ENCODE results near the gene OLFM2.
"Not testable (repeated sequence)": the region's sequence is repeated elsewhere in the genome, so short reads cannot be mapped to it uniquely, and the experiment has no call there.

OLFM2 gene

GRCh38 chr19:9936326-9937000 is at the start of gene OLFM2:
TSS of gene OLFM2 (minus strand) at chr19:9936515. CDS start at chr19:9936366, 149 bp downstream.
- peak; percentile 77 for DNase-seq

DNA sequence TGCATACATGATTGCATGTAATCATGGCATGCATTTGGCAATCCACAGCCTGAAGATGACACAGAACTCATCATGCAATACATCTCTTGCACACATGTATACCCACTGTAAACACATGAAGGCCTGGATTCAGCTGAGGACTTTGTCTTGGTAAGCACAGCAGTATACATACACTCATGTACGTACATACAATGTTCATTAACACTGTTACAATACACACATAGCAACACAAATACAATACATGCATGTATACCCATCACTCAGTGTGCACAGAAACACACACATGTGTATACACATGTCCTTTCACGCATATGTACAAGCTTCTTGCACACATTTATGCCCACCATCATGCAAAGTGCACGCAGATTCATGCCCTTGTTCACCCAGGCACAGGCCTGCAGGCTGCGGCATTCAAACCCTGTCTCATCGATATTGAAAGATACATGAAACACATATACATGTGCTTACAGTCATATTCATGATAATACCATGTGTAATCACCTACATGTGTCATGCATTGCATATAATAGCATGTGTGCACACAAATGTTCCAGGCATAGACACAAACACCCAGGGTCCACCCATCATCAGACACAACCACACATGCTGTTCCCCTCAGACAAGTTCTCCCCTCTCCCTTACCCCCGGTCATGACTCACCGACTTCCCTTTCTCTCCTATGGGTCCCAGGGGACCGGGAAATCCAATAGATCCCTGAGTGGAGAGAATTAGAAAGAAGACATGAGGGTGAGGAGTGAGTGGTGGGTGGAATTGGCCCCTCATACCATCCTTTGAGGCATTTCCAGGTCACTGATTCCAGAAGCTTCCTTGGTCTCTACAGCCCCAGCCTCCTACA is 45.3 kb upstream of the OLFM2 start:
- DNase-seq = no peak

DNA sequence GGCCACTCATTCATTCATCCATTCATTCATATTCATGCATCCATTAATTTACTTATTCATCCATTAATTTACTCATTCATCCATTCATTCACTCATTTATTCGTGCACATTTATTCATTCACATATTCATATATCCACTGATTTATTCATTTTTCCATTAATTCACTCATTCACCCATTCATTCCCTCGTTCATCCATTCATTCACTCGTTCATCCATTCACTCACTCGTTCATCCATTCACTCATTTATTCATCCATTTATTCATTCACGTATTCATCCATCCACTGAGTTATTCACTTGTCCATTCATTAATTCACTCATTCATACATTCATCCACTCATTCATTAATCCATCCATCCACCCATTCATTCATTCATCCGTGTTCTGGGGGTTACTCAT is 35.8 kb upstream of the OLFM2 start:
- DNase-seq = no peak

- no peak for DNase-seq
Measured at GRCh38 chr19:9971166-9971897, 35.0 kb upstream of the OLFM2 start.

- no peak for DNase-seq
Measured at GRCh38 chr19:9970481-9970880, 34.2 kb upstream of the OLFM2 start.

- DNase-seq = no peak
Measured at GRCh38 chr19:9969688-9969975, 33.3 kb upstream of the OLFM2 start.

DNA sequence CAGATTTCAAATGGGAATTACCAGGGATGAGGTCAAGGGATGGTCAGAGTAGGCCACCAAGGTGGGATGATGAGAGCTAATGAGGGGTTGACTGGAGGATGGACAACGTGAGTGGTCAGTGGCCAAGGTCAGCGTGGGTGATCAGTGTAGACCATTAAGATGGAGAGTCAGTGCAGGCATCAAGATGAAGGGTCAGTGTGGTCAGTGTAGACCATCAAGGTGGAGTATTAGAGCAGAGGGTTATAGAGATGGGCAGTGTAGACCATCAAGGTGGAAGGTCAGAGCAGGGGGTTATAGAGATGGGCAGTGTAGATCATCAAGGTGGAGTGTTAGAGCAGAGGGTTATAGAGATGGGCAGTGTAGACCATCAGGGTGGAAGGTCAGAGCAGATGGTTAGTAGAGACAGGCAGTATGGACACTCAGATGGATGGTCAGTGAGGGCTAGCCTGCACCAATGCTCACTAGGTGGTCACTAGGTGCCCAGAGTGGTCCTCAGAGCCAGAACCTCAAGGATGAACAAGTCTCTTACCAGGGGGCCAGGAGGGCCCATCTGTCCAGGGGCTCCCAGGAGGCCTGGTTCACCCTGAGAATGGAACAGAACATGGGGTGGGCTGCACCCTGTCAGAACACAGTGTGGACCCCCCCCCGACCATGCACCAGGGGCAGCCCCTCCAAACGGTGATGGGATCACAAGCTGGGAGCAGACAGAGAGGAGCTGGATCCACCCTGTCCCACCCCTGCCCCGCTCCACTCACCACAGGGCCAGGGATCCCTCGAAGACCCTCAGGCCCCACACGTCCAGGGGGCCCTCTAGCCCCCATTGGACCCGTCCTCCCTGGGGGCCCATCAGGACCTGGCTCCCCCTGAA is 32.7 kb upstream of the OLFM2 start:
- no peak for DNase-seq

GRCh38 chr19:9967326-9967725 is 31.0 kb upstream of the OLFM2 start:
- peak; percentile 15 for DNase-seq

- no peak for DNase-seq
Measured at GRCh38 chr19:9966448-9966847, 30.1 kb upstream of the OLFM2 start.

GRCh38 chr19:9966024-9966423 is 29.7 kb upstream of the OLFM2 start:
- no peak for DNase-seq

DNA sequence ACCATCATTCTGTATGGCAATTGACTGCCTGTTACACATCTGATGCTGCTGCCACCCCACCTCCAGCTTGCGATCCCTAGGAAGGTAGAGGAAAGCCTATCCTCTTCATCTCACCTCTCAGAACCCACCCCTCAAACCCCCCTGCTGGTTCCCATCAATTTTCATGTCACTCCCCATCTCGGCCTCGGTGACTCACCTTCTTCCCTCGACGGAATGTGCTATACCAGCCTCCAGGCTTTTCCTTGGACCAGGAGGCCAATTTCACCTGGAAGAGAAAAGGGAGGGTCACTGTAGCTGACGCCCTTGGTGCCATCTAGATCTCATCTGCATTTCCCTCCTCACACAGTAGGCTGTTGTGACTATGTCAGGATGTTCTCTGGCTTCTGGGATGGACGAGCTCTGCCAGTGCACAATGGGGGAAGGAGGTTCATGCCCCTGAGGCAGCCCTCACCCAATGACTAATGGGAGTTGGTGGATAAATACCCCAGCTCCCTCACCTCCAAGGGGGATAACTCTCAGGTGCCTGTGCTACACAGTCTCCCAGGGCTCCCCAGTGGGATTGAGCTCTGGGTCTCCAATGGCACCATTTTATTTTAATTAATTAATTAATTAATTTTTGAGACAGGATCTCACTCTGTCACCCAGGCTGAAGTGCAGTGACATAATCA is 26.4 kb upstream of the OLFM2 start:
- no peak for DNase-seq

DNA sequence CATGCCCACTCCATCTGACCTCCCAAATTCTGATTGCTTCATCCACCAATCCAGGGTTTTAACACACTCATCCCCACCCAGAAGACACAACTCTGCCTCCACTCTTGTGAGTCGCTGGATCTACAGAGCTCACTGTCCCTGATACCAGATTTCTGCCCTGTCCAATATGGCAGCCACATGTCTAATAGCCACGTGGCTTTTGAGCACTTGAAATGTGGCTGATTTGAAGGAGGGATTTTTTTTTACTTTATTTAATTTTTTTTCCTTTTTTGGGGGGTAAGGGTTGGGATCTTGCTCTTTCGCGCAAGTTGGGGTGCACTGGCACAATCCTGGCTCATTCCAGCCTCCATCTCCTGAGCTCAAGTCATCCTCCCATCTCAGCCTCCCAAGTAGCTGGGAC is 24.8 kb upstream of the OLFM2 start:
- no peak for DNase-seq

GRCh38 chr19:9958379-9958821 is 22.1 kb upstream of the OLFM2 start:
- peak; percentile 16 for DNase-seq

DNA sequence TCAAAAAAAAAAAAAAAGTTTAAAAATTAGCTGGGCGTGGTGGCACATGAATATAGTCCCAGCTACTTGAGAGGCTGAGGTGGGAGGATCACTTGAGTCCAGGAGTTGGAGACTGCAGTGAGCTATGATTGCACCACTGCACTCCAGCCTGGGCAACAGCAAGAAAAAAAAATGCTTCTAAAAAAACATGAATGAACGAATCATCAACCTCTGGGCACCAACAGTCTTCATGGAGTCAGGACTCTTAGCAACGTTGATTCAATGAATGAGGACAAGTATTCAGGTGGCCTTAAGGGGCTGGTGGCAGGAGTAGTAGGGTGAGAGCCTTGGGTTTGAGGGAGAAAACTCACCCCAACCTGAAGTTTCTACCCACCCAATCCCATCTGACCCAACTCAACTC is 20.6 kb upstream of the OLFM2 start:
- no peak for DNase-seq

DNA sequence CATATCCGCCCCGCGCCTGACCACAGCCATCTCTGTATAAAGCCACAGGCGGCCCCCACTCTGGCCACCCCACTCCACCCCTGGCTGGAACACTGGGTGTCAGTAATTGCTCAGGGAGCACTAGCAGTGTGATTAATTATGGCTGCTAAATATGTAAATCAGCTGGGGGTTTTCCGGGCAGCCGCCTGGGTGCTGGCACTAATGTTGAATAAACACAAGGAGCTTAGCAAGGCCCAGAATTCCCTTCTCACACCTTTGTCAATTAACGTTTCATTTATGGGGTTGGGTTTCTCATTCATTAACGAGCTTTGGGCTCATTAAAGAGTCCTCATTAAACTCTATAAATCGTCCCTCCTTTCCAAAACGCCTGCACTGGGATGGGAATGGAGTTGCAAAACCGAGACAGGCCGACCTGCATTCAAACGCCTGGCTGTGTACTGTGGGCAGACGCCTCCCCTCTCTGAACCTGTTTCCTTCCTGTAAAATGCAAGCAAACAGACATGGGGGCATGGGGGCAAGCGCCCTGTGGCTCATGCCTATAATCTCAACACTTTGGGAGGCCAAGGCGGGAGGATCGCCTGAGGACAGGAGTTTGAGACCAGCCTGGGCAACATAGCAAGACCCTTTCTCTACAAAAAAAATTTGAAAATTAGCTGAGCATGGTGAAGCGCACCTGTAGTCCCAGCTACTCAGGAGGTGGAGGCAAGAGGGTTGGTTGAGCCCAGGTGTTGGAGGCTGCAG is 17.7 kb upstream of the OLFM2 start:
- no peak for DNase-seq

GRCh38 chr19:9952276-9952675 is 16.0 kb upstream of the OLFM2 start:
- DNase-seq = no peak

GRCh38 chr19:9947441-9947840 is 11.1 kb upstream of the OLFM2 start:
- no peak for DNase-seq

- DNase-seq = not testable (repeated sequence)
Measured at GRCh38 chr19:9946528-9947125, 10.3 kb upstream of the OLFM2 start.

DNA sequence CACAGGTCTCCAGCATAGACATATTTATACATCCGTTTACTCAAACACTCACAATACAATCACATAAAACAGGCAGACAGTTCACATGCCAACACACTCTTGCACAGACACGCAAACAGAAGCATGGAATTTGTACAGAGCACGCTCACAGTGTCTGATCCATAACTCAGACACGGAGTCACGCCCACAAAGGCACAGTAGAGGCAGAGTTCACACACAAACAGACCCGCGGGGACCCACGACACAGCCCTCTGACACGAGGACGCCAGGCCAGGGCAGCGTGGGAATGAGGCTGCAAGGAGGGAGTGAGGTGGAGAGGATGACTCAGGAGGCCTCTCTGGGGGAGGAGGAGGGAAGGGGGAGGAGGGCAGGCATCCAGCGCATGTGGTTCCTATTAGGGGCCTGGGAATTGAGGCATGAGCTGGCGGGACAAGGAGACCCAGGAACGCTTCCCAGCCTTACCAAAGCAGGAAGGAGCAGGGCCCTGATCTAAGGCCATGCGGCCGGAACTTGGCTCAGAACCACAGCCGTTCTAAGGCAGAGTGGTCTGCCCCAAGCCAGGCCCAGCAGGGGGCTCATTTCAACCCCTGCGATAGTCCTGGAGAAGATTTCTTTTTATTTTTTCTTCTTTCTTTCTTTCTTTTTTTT is 9.1 kb upstream of the OLFM2 start:
- DNase-seq = peak; percentile 94

GRCh38 chr19:9943744-9944143 is 7.4 kb upstream of the OLFM2 start:
- no peak for DNase-seq

DNA sequence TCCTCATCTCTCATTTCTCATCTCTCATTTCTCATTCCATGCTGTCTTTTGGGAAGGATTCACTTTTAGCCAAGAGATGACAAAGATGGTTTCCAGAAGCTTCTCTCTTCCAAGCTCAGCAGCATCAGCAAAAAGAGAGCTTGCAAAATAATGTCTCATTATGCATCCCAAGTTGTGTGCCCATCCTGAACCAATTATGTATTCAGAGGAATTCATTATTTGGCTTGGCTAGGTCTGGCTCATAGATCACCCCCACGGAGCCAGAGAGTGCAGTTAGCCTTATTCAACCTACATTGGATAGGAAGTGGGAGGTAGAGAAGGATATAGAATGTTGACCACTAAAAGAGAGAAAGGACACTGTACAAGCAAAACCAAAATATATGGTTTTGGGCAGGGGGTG is 5.4 kb upstream of the OLFM2 start:
- DNase-seq = no peak

Measured in eye (tissue), 1 donor.